DND-41 (cell line): ENCODE results near the gene DCAF10.

ENCODE experiments used
- ATAC-seq: fragments of 200-7000 bp; cut with Tn5 transposase; 3 replicates; pipeline ENCODE4 v1.9.1; 2021; ENCODE audit warnings: low read depth; ENCODE audit not compliant: insufficient read depth
- DNase-seq: peaks from one replicate; pipeline ENCODE4 v3.0.0-alpha.2; 2020
- H2AFZ ChIP-seq: 2 replicates; pipeline ENCODE4 v1.6.0; 2012; ENCODE audit warnings: low read depth, low read length
- H3K27ac ChIP-seq: 2 replicates; pipeline ENCODE4 v1.5.1; 2012; ENCODE audit warnings: low read length, inconsistent platforms
- H3K27me3 ChIP-seq: fragments of 200-600 bp; sonication (generic); 2 replicates; pipeline ENCODE4 v1.6.0; 2012; ENCODE audit warnings: low read length, mild to moderate bottlenecking, inconsistent platforms; ENCODE audit not compliant: insufficient read depth, poor library complexity
- H3K36me3 ChIP-seq: 2 replicates; pipeline ENCODE4 v1.5.1; 2012; ENCODE audit warnings: low read length, inconsistent platforms; ENCODE audit not compliant: insufficient read depth
- H3K4me1 ChIP-seq: 2 replicates; pipeline ENCODE4 v1.5.1; 2012; ENCODE audit warnings: mild to moderate bottlenecking, low read length; ENCODE audit not compliant: insufficient read depth
- H3K4me2 ChIP-seq: 2 replicates; pipeline ENCODE4 v1.6.0; 2012; ENCODE audit warnings: mild to moderate bottlenecking, moderate library complexity, low read length, inconsistent platforms; ENCODE audit not compliant: insufficient read depth
- H3K4me3 ChIP-seq, 2 experiments: fragments of 200-600 bp in 1 of 2; shearing (Covaris generic) in 1 of 2; 2 replicates each; pipeline ENCODE4 v1.5.1; 2012 to 2016; ENCODE audit warnings: inconsistent platforms in 2 of 2, low read length in 2 of 2, mild to moderate bottlenecking in 2 of 2, low read depth in 1 of 2, moderate library complexity in 1 of 2
- H3K79me2 ChIP-seq: 2 replicates; pipeline ENCODE4 v1.6.0; 2012; ENCODE audit warnings: low read length, inconsistent platforms; ENCODE audit not compliant: insufficient read depth
- H3K9ac ChIP-seq: 2 replicates; pipeline ENCODE4 v1.6.0; 2012; ENCODE audit warnings: low read depth, mild to moderate bottlenecking, inconsistent platforms, low read length, moderate library complexity
- H3K9me3 ChIP-seq: 2 replicates; pipeline ENCODE4 v1.5.1; 2012; ENCODE audit warnings: low read length, moderate library complexity, mild to moderate bottlenecking, inconsistent platforms; ENCODE audit not compliant: insufficient read depth, severe bottlenecking
- H4K20me1 ChIP-seq: 2 replicates; pipeline ENCODE4 v1.6.0; 2012; ENCODE audit warnings: low read length; ENCODE audit not compliant: insufficient read depth
- CTCF ChIP-seq: IDR thresholded peaks from 2 replicates; pipeline ENCODE4 v1.5.1; 2012; ENCODE audit warnings: borderline replicate concordance, low read length, moderate library complexity, mild to moderate bottlenecking; ENCODE audit not compliant: poor library complexity, severe bottlenecking; ENCODE audit errors: extremely low read depth
- EZH2 ChIP-seq: IDR thresholded peaks from 3 replicates; pipeline ENCODE4 v1.6.1; 2012; ENCODE audit warnings: borderline replicate concordance, low read depth, mild to moderate bottlenecking, moderate library complexity, low read length, inconsistent platforms; ENCODE audit not compliant: severe bottlenecking

DCAF10 gene

GRCh38 chr9:37914701-37915358 lies 114.2 kb downstream of the DCAF10 start:
- H3K4me2 ChIP-seq, result no peak overlapping the region
- H3K27me3 ChIP-seq, result no peaks in the 10 kb centered on the region
- H3K9me3 ChIP-seq, result no peaks in the 10 kb centered on the region
- no peak overlapping the region for H3K9ac ChIP-seq
- H3K4me3 ChIP-seq, result no peak overlapping the region
- H3K4me1 ChIP-seq, result no peaks in the 10 kb centered on the region
- H2AFZ ChIP-seq, result no peak overlapping the region
- ATAC-seq, result no peak
- H3K27ac ChIP-seq, result no peak overlapping the region
- no peaks in the 10 kb centered on the region for H4K20me1 ChIP-seq
- no peaks in the 10 kb centered on the region for H3K79me2 ChIP-seq
- no peaks in the 10 kb centered on the region for H3K36me3 ChIP-seq
- DNase-seq, result no peak
- TF ChIP-seq EZH2, result no peak
- no peak for TF ChIP-seq CTCF

GRCh38 chr9:37915911-37916470 lies 115.4 kb downstream of the DCAF10 start:
- Histone ChIP-seq H3K36me3 (no peaks in the 10 kb centered on the region), H3K4me1 (no peaks in the 10 kb centered on the region), H3K79me2 (no peaks in the 10 kb centered on the region), H3K27me3 (no peaks in the 10 kb centered on the region), H3K27ac (no peak overlapping the region), H3K4me2 (no peak overlapping the region), H3K4me3 (no peak overlapping the region), H2AFZ (no peak overlapping the region), H3K9me3 (no peaks in the 10 kb centered on the region), H3K9ac (no peak overlapping the region), H4K20me1 (no peaks in the 10 kb centered on the region)
- DNase-seq, result no peak
- TF ChIP-seq EZH2 (no peak), CTCF (no peak)
- ATAC-seq, result no peak

GRCh38 chr9:37916471-37917312 lies 116.1 kb downstream of the DCAF10 start:
- no peaks in the 10 kb centered on the region for H3K27me3 ChIP-seq
- H2AFZ ChIP-seq, result no peak overlapping the region
- H3K4me3 ChIP-seq, result no peak overlapping the region
- no peaks in the 10 kb centered on the region for H3K79me2 ChIP-seq
- no peaks in the 10 kb centered on the region for H3K36me3 ChIP-seq
- no peak overlapping the region for H3K9ac ChIP-seq
- DNase-seq (no peak), ATAC-seq (no peak)
- no peaks in the 10 kb centered on the region for H4K20me1 ChIP-seq
- TF ChIP-seq CTCF, result no peak
- TF ChIP-seq EZH2, result no peak
- no peak overlapping the region for H3K4me2 ChIP-seq
- H3K27ac ChIP-seq, result no peak overlapping the region
- H3K4me1 ChIP-seq, result no peaks in the 10 kb centered on the region
- H3K9me3 ChIP-seq, result no peaks in the 10 kb centered on the region
